ENCODE measurements around the gene POMT2. TPM values are rescaled to one million over a fixed set of nuclear protein-coding genes. Genes with fewer than 3 reads are reported as not detected.

The POMT2 gene
- total RNA-seq, 4 donors from 2014 or later, result 12.0 to 77.4 (median 24.9) TPM

DNA sequence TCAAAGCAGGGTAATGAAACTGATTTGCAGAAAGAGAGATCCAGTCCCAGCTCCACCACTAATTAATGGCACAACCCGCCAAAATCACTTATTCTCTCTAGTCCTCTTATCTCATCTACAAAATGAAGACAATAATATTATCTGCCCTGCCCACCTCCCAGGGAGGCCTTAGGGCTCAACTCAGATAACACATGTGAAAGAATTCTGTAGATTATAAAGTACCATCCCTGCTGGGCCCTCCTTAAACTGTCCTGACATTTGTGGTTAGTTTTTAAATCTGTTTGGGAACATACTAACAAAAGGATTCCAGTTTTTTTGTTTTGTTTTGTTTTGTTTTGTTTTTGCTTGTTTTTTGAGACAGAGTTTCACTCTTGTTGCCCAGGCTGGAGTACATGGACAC, 7.3 kb downstream of the POMT2 start:
- in situ Hi-C loops (cut with MboI; ENCODE audit: low pct_ligation_motif_present in 1 of 4, low pct_unique_long_range_greater_than_20kb in 1 of 4, low sequenced_read_pairs in 3 of 4), result loop anchor here in 2 of 4 donors (10.0 to 25.0 kb wide), 4 partner anchors 169 to 426 kb away; partner anchors contain the start of gene ZDHHC22 (in 2 of the 2)
- peak overlapping the region; percentile 59 to 76 (median 70) for H3K27ac ChIP-seq
- no peaks in the 10 kb centered on the region for H3K9me3 ChIP-seq
- no peak for TF ChIP-seq POLR2AphosphoS5 (IDR thresholded peaks at IDR 0.05)
- TF ChIP-seq, protein P1, sequence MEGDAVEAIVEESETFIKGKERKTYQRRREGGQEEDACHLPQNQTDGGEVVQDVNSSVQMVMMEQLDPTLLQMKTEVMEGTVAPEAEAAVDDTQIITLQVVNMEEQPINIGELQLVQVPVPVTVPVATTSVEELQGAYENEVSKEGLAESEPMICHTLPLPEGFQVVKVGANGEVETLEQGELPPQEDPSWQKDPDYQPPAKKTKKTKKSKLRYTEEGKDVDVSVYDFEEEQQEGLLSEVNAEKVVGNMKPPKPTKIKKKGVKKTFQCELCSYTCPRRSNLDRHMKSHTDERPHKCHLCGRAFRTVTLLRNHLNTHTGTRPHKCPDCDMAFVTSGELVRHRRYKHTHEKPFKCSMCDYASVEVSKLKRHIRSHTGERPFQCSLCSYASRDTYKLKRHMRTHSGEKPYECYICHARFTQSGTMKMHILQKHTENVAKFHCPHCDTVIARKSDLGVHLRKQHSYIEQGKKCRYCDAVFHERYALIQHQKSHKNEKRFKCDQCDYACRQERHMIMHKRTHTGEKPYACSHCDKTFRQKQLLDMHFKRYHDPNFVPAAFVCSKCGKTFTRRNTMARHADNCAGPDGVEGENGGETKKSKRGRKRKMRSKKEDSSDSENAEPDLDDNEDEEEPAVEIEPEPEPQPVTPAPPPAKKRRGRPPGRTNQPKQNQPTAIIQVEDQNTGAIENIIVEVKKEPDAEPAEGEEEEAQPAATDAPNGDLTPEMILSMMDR (IDR thresholded peaks at IDR 0.05), result no peak
- TF ChIP-seq POLR2A (IDR thresholded peaks at IDR 0.05), result no peak
- TF ChIP-seq EP300 (IDR thresholded peaks at IDR 0.05; ENCODE audit: low read depth), result no peak
- peaks cover 6 to 42% (median 22%) of the 10 kb centered on the region in 4 donors for H3K4me1 ChIP-seq
- no peaks in the 10 kb centered on the region for H3K36me3 ChIP-seq
- intact Hi-C loops (cut with DNase I; ENCODE audit: low total_unique reads), result no loop called here
- H3K4me3 ChIP-seq, result no peak overlapping the region
- 50 to 81% methylated on average over 1 of the region's 1 CpG for WGBS, 2 donors (ENCODE audit: low coverage in 1 of 2)
- DNase-seq, result no peak
- H3K27me3 ChIP-seq, result no peaks in the 10 kb centered on the region

DNA sequence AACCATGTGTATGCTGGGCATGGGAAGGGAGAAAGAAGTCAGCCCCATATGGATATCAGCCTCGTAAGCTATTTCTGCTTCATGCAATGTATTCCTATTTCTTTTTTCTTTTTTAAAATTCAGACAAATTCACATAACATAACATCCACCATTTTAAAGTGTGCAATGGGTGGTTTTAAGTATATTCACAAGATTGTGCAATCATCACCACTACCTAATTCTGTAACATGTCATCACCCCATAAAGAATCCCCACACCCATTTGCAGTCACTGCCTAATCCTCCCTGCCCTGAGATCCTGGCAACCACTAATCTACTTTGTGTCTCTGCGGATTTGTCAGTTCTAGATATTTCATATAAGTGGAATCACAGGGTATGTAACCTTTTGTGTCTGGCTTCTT, 9.5 kb downstream of the POMT2 start:
- Histone ChIP-seq H3K9me3 (no peaks in the 10 kb centered on the region), H3K27me3 (no peaks in the 10 kb centered on the region), H3K4me3 (no peak overlapping the region), H3K36me3 (no peaks in the 10 kb centered on the region), H3K27ac (no peak overlapping the region), H3K4me1 (peaks cover 6 to 46% (median 23%) of the 10 kb centered on the region in 4 donors)
- DNase-seq, result no peak
- WGBS, 2 donors (ENCODE audit: low coverage in 1 of 2), result 97 to 100% methylated on average over 2 of the region's 2 CpGs
- intact Hi-C loops (cut with DNase I; ENCODE audit: low total_unique reads) (no loop called here), in situ Hi-C loops (cut with MboI; ENCODE audit: low pct_ligation_motif_present in 1 of 4, low pct_unique_long_range_greater_than_20kb in 1 of 4, low sequenced_read_pairs in 3 of 4) (loop anchor here in 2 of 4 donors (10.0 to 25.0 kb wide), 4 partner anchors 166 to 424 kb away; partner anchors contain the start of gene ZDHHC22 (in 2 of the 2))
- TF ChIP-seq, protein P1 (IDR thresholded peaks at IDR 0.05), result no peak
- TF ChIP-seq EP300 (IDR thresholded peaks at IDR 0.05; ENCODE audit: low read depth) (no peak), POLR2AphosphoS5 (IDR thresholded peaks at IDR 0.05) (no peak), POLR2A (IDR thresholded peaks at IDR 0.05) (no peak)

DNA sequence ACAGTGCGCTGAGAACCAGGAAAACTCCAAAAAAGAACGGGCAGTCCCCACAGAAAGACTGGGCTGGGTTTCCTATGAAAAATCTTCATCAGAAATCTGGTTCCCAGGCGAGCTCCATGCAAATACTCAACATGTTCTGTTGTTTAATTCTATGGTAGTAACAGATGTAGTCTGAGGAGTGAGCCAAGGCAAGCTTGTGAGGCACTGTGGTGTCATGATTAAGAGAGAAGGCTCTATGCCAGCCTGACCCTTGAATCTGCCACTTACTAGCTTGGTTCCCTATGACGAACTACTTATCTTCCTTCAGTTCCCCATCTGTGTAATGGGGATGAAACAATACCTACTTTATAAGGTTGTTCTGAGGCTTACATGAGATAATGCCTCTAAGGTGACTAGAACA, 10.7 kb downstream of the POMT2 start:
- no peak for DNase-seq
- intact Hi-C loops (cut with DNase I; ENCODE audit: low total_unique reads) (no loop called here), in situ Hi-C loops (cut with MboI; ENCODE audit: low pct_ligation_motif_present in 1 of 4, low pct_unique_long_range_greater_than_20kb in 1 of 4, low sequenced_read_pairs in 3 of 4) (loop anchor here in 2 of 4 donors (10.0 to 25.0 kb wide), 4 partner anchors 165 to 423 kb away; partner anchors contain the start of gene ZDHHC22 (in 2 of the 2))
- WGBS, 2 donors (ENCODE audit: low coverage in 1 of 2), result 80 to 82% methylated on average over 1 to 4 of the region's 4 CpGs
- peaks cover 6 to 38% (median 17%) of the 10 kb centered on the region in 4 donors for H3K4me1 ChIP-seq
- no peak overlapping the region for H3K4me3 ChIP-seq
- TF ChIP-seq POLR2A (IDR thresholded peaks at IDR 0.05) (no peak), POLR2AphosphoS5 (IDR thresholded peaks at IDR 0.05) (no peak), EP300 (IDR thresholded peaks at IDR 0.05; ENCODE audit: low read depth) (no peak)
- TF ChIP-seq, protein P1 (IDR thresholded peaks at IDR 0.05), result no peak
- no peak overlapping the region for H3K27ac ChIP-seq
- no peaks in the 10 kb centered on the region for H3K27me3 ChIP-seq
- no peaks in the 10 kb centered on the region for H3K36me3 ChIP-seq
- H3K9me3 ChIP-seq, result no peaks in the 10 kb centered on the region

DNA sequence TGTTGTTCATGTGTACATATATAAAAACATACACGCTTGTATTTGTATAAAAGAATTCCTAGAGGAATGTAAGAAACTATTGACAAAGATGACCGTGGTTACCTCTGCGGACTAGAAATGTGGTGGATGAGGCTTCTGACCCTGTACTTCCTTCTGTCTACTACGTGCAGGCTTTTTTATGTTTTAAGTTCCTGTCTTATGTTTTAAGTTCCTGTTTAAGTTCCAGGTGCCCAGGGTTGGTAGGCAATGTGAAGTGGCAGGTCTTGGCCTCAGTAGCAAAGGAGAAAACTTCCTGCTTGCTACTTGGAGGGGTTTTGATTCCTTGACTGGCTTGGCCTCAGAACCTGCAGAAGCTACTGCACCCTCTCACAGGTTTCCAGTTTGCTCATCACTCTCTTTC, 11.6 kb downstream of the POMT2 start:
- H3K36me3 ChIP-seq, result peaks cover 0 to 4% (median 0%) of the 10 kb centered on the region in 4 donors
- H3K9me3 ChIP-seq, result no peaks in the 10 kb centered on the region
- in situ Hi-C loops (cut with MboI; ENCODE audit: low pct_ligation_motif_present in 1 of 4, low pct_unique_long_range_greater_than_20kb in 1 of 4, low sequenced_read_pairs in 3 of 4) (loop anchor here in 2 of 4 donors (25.0 kb wide), 3 partner anchors 172 to 422 kb away; partner anchors contain the start of gene ZDHHC22 (in 1 of the 2)), intact Hi-C loops (cut with DNase I; ENCODE audit: low total_unique reads) (no loop called here)
- DNase-seq, result no peak
- no peak overlapping the region for H3K27ac ChIP-seq
- 55 to 80% methylated on average over 4 of the region's 4 CpGs for WGBS, 2 donors (ENCODE audit: low coverage in 1 of 2)
- TF ChIP-seq, protein P1 (IDR thresholded peaks at IDR 0.05), result no peak
- TF ChIP-seq POLR2A (IDR thresholded peaks at IDR 0.05), result no peak
- no peak for TF ChIP-seq POLR2AphosphoS5 (IDR thresholded peaks at IDR 0.05)
- TF ChIP-seq EP300 (IDR thresholded peaks at IDR 0.05; ENCODE audit: low read depth), result no peak
- no peak overlapping the region for H3K4me3 ChIP-seq
- peaks cover 0 to 29% (median 10%) of the 10 kb centered on the region in 4 donors for H3K4me1 ChIP-seq
- H3K27me3 ChIP-seq, result no peaks in the 10 kb centered on the region
